ENCODE results near the gene NLGN1.

DNA sequence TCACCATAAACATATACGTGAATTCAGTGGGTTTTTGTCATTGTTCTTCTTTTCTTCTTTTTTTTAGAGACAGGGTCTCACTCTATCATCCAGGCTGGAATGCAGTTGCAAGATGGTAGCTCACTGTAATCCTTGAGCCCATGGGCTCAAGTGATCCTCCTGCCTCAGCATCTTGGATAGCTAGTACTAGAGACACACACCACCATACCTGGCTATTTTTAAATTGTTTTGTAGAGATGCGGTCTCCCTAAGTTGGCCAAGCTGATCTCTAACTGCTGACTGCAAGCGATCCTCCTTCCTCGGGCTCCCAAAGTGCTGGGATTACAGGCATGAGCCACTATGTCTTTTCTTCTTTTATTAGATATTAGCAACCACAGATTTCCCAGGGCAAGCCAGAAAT, 220.6 kb downstream of the NLGN1 start:
- TF ChIP-seq, protein P1, sequence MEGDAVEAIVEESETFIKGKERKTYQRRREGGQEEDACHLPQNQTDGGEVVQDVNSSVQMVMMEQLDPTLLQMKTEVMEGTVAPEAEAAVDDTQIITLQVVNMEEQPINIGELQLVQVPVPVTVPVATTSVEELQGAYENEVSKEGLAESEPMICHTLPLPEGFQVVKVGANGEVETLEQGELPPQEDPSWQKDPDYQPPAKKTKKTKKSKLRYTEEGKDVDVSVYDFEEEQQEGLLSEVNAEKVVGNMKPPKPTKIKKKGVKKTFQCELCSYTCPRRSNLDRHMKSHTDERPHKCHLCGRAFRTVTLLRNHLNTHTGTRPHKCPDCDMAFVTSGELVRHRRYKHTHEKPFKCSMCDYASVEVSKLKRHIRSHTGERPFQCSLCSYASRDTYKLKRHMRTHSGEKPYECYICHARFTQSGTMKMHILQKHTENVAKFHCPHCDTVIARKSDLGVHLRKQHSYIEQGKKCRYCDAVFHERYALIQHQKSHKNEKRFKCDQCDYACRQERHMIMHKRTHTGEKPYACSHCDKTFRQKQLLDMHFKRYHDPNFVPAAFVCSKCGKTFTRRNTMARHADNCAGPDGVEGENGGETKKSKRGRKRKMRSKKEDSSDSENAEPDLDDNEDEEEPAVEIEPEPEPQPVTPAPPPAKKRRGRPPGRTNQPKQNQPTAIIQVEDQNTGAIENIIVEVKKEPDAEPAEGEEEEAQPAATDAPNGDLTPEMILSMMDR (IDR thresholded peaks at IDR 0.05) = no peak
- TF ChIP-seq POLR2A (IDR thresholded peaks at IDR 0.05; ENCODE audit: low read length) (no peak), MAFK (IDR thresholded peaks at IDR 0.05; ENCODE audit: partially characterized antibody) (no peak), EP300 (IDR thresholded peaks at IDR 0.05) (no peak), HOXA7 (CRISPR knock-in tag; IDR thresholded peaks at IDR 0.05) (no peak), HDAC2 (IDR thresholded peaks at IDR 0.05) (no peak), NPAS2 (CRISPR knock-in tag; IDR thresholded peaks at IDR 0.05; ENCODE audit: borderline replicate concordance) (no peak), ZFP36 (IDR thresholded peaks at IDR 0.05; ENCODE audit: borderline replicate concordance, partially characterized antibody) (no peak), RFX5 (IDR thresholded peaks at IDR 0.05) (no peak), RNF2 (IDR thresholded peaks at IDR 0.05; ENCODE audit: borderline replicate concordance, low read depth) (no peak)
- TF ChIP-seq, protein P2, sequence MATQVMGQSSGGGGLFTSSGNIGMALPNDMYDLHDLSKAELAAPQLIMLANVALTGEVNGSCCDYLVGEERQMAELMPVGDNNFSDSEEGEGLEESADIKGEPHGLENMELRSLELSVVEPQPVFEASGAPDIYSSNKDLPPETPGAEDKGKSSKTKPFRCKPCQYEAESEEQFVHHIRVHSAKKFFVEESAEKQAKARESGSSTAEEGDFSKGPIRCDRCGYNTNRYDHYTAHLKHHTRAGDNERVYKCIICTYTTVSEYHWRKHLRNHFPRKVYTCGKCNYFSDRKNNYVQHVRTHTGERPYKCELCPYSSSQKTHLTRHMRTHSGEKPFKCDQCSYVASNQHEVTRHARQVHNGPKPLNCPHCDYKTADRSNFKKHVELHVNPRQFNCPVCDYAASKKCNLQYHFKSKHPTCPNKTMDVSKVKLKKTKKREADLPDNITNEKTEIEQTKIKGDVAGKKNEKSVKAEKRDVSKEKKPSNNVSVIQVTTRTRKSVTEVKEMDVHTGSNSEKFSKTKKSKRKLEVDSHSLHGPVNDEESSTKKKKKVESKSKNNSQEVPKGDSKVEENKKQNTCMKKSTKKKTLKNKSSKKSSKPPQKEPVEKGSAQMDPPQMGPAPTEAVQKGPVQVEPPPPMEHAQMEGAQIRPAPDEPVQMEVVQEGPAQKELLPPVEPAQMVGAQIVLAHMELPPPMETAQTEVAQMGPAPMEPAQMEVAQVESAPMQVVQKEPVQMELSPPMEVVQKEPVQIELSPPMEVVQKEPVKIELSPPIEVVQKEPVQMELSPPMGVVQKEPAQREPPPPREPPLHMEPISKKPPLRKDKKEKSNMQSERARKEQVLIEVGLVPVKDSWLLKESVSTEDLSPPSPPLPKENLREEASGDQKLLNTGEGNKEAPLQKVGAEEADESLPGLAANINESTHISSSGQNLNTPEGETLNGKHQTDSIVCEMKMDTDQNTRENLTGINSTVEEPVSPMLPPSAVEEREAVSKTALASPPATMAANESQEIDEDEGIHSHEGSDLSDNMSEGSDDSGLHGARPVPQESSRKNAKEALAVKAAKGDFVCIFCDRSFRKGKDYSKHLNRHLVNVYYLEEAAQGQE (IDR thresholded peaks at IDR 0.05) = no peak
